ENCODE results near the gene SLC36A3.

Gene SLC36A3

GRCh38 chr5:151303666-151304065, at the start of gene SLC36A3:
Gene SLC36A3, minus strand, starts transcription at chr5:151303766. Its CDS starts 412 bp downstream, at chr5:151303354.
- H3K4me3 ChIP-seq (ENCODE audit: low read length): no peak within 1 kb of the TSS
- TF ChIP-seq ZNF274 (IDR thresholded peaks at IDR 0.05; ENCODE audit: low read depth, low read length): no peak

GRCh38 chr5:151351671-151352070, 48.1 kb upstream of the SLC36A3 start:
- TF ChIP-seq ZNF274 (IDR thresholded peaks at IDR 0.05; ENCODE audit: low read depth, low read length): no peak
- H3K4me3 ChIP-seq (ENCODE audit: low read length): no peak overlapping the region

- H3K4me3 ChIP-seq (ENCODE audit: low read length): no peak overlapping the region
- TF ChIP-seq ZNF274 (IDR thresholded peaks at IDR 0.05; ENCODE audit: low read depth, low read length): no peak
Observed at GRCh38 chr5:151348789-151349188, 45.2 kb upstream of the SLC36A3 start.

- H3K4me3 ChIP-seq (ENCODE audit: low read length): no peak within 1 kb of the TSS
- TF ChIP-seq ZNF274 (IDR thresholded peaks at IDR 0.05; ENCODE audit: low read depth, low read length): no peak
Observed at GRCh38 chr5:151347369-151347768, 43.8 kb upstream of the SLC36A3 start, which contains the start of gene SLC36A2. Gene SLC36A2, minus strand, starts transcription at chr5:151347559. Its CDS starts 99 bp downstream, at chr5:151347460.

- TF ChIP-seq ZNF274 (IDR thresholded peaks at IDR 0.05; ENCODE audit: low read depth, low read length): no peak
- H3K4me3 ChIP-seq (ENCODE audit: low read length): no peak overlapping the region
Observed at GRCh38 chr5:151345808-151346478, 42.4 kb upstream of the SLC36A3 start.

- no peak for TF ChIP-seq ZNF274 (IDR thresholded peaks at IDR 0.05; ENCODE audit: low read depth, low read length)
- no peak overlapping the region for H3K4me3 ChIP-seq (ENCODE audit: low read length)
Observed at GRCh38 chr5:151345187-151345807, 41.7 kb upstream of the SLC36A3 start.

- TF ChIP-seq ZNF274 (IDR thresholded peaks at IDR 0.05; ENCODE audit: low read depth, low read length): no peak
- H3K4me3 ChIP-seq (ENCODE audit: low read length): no peak overlapping the region
Observed at GRCh38 chr5:151344088-151344487, 40.5 kb upstream of the SLC36A3 start.

GRCh38 chr5:151340004-151340403, 36.4 kb upstream of the SLC36A3 start:
- no peak for TF ChIP-seq ZNF274 (IDR thresholded peaks at IDR 0.05; ENCODE audit: low read depth, low read length)
- H3K4me3 ChIP-seq (ENCODE audit: low read length): no peak overlapping the region

GRCh38 chr5:151338734-151339133, 35.2 kb upstream of the SLC36A3 start:
- TF ChIP-seq ZNF274 (IDR thresholded peaks at IDR 0.05; ENCODE audit: low read depth, low read length): no peak
- H3K4me3 ChIP-seq (ENCODE audit: low read length): no peak overlapping the region

- no peak overlapping the region for H3K4me3 ChIP-seq (ENCODE audit: low read length)
- TF ChIP-seq ZNF274 (IDR thresholded peaks at IDR 0.05; ENCODE audit: low read depth, low read length): no peak
Observed at GRCh38 chr5:151332857-151333256, 29.3 kb upstream of the SLC36A3 start.

- H3K4me3 ChIP-seq (ENCODE audit: low read length): no peak overlapping the region
- no peak for TF ChIP-seq ZNF274 (IDR thresholded peaks at IDR 0.05; ENCODE audit: low read depth, low read length)
Observed at GRCh38 chr5:151328734-151329133, 25.2 kb upstream of the SLC36A3 start.

GRCh38 chr5:151327585-151327984, 24.0 kb upstream of the SLC36A3 start:
- no peak for TF ChIP-seq ZNF274 (IDR thresholded peaks at IDR 0.05; ENCODE audit: low read depth, low read length)
- no peak overlapping the region for H3K4me3 ChIP-seq (ENCODE audit: low read length)

GRCh38 chr5:151326266-151326665, 22.7 kb upstream of the SLC36A3 start:
- no peak for TF ChIP-seq ZNF274 (IDR thresholded peaks at IDR 0.05; ENCODE audit: low read depth, low read length)

GRCh38 chr5:151320481-151320880, 16.9 kb upstream of the SLC36A3 start:
- no peak overlapping the region for H3K4me3 ChIP-seq (ENCODE audit: low read length)
- TF ChIP-seq ZNF274 (IDR thresholded peaks at IDR 0.05; ENCODE audit: low read depth, low read length): no peak

More at GRCh38 chr5:151326266-151326665, 22.7 kb upstream of the SLC36A3 start:
- no peak overlapping the region for H3K4me3 ChIP-seq (ENCODE audit: low read length)

Data from GM08714 (cell line).